Breast epithelium (tissue), 4 donors: ENCODE results near the gene KIF21B. TPM values are rescaled to one million over a fixed set of nuclear protein-coding genes. Genes with fewer than 3 reads are reported as not detected.

ENCODE experiments used
- DNase-seq, 2 donors: peaks; one replicate each; pipeline ENCODE4 v3.0.0-alpha.2; 2019; ENCODE audit warnings: low spot score in 2 of 2
- H3K27ac ChIP-seq, 2 donors: fragments of 200-600 bp; sonication (generic) in 1 of 2; one replicate each; pipeline ENCODE4 v1.5.1; 2016 to 2019; ENCODE audit warnings: mild to moderate bottlenecking in 1 of 2
- H3K27me3 ChIP-seq, 2 donors: fragments of 200-600 bp; sonication (generic) in 1 of 2; one replicate each; pipeline versions ENCODE4 v1.5.1 to v1.6.0; 2017 to 2019; ENCODE audit warnings: control low read depth in 1 of 2, mild to moderate bottlenecking in 1 of 2
- H3K36me3 ChIP-seq: fragments of 200-600 bp; one replicate; pipeline ENCODE4 v1.5.1; 2019
- H3K4me1 ChIP-seq, 2 donors: fragments of 200-600 bp; sonication (generic); one replicate each; pipeline ENCODE4 v1.5.1; 2016 to 2019; ENCODE audit warnings: control low read depth in 1 of 2
- H3K4me3 ChIP-seq, 3 donors: fragments of 200-600 bp; sonication (generic); 1 replicate in 2 of 3; 2 replicates in 1 of 3; pipeline ENCODE4 v1.5.1; 2016 to 2019; ENCODE audit warnings: mild to moderate bottlenecking in 3 of 3, moderate library complexity in 2 of 3
- H3K9me3 ChIP-seq, 2 donors: fragments of 200-600 bp; sonication (generic) in 1 of 2; one replicate each; pipeline ENCODE4 v1.5.1; 2016 to 2019; ENCODE audit warnings: control low read depth in 1 of 2
- CTCF ChIP-seq, 3 donors: fragments of 450-650 bp; IDR thresholded peaks; one replicate each; pipeline ENCODE4 v1.5.1; 2016 to 2017; ENCODE audit warnings: antibody characterized with exemption in 3 of 3, mild to moderate bottlenecking in 3 of 3, moderate library complexity in 3 of 3
- POLR2A ChIP-seq: fragments of 450-650 bp; IDR thresholded peaks from one replicate; pipeline ENCODE4 v1.6.1; 2016; ENCODE audit warnings: antibody characterized with exemption, mild to moderate bottlenecking, moderate library complexity
- POLR2AphosphoS5 ChIP-seq, 3 donors: sonication (generic); formaldehyde crosslinking; IDR thresholded peaks; one replicate each; pipeline ENCODE4 v1.6.1; 2017; ENCODE audit warnings: antibody characterized with exemption in 3 of 3
- intact Hi-C: fragments of 100-400 bp; cut with DNase I; formaldehyde crosslinking; loops from one replicate; pipeline ENCODE4 v1.15.1; 2023; ENCODE audit warnings: low total_unique reads
- total RNA-seq, 3 donors: library from RNA; depleted of rRNA; stranded (reverse); fragments of >200 nt; gene quantifications; one replicate each; pipeline ENCODE4 v1.1.0, GENCODE V29; 2016

The KIF21B gene
- total RNA-seq, 3 donors from 2014 or later, result 0.96 to 2.6 (median 1.3) TPM

- intact Hi-C loops, result loop anchor here (10.0 kb wide), 1 partner anchor 69 kb away; no protein-coding TSS in a partner anchor
- Histone ChIP-seq H3K4me3 (no peak overlapping the region), H3K27ac (no peak overlapping the region), H3K4me1 (no peaks in the 10 kb centered on the region), H3K9me3 (no peaks in the 10 kb centered on the region), H3K36me3 (no peaks in the 10 kb centered on the region), H3K27me3 (no peaks in the 10 kb centered on the region)
- DNase-seq, result no peak
- TF ChIP-seq POLR2A, result no peak
- TF ChIP-seq CTCF (IDR thresholded peaks at IDR 0.05), result no peak
- no peak for TF ChIP-seq POLR2AphosphoS5 (IDR thresholded peaks at IDR 0.05)
These were observed 48.1 kb downstream of the KIF21B start for GRCh38 chr1:200975458-200975857.

GRCh38 chr1:200974711-200975110 is 48.8 kb downstream of the KIF21B start:
- Histone ChIP-seq H3K36me3 (no peaks in the 10 kb centered on the region), H3K9me3 (no peaks in the 10 kb centered on the region), H3K27me3 (no peaks in the 10 kb centered on the region), H3K27ac (no peak overlapping the region), H3K4me3 (no peak overlapping the region), H3K4me1 (no peaks in the 10 kb centered on the region)
- no peak for DNase-seq
- intact Hi-C loops, result loop anchor here (10.0 kb wide), 1 partner anchor 70 kb away; no protein-coding TSS in a partner anchor
- TF ChIP-seq CTCF (IDR thresholded peaks at IDR 0.05) (no peak), POLR2A (no peak), POLR2AphosphoS5 (IDR thresholded peaks at IDR 0.05) (no peak)

- H3K27me3 ChIP-seq, result no peaks in the 10 kb centered on the region
- H3K4me3 ChIP-seq, result no peak overlapping the region
- no peaks in the 10 kb centered on the region for H3K36me3 ChIP-seq
- DNase-seq, result no peak
- no peaks in the 10 kb centered on the region for H3K4me1 ChIP-seq
- TF ChIP-seq POLR2A (no peak), POLR2AphosphoS5 (IDR thresholded peaks at IDR 0.05) (no peak), CTCF (IDR thresholded peaks at IDR 0.05) (no peak)
- intact Hi-C loops, result loop anchor here (10.0 kb wide), 1 partner anchor 71 kb away; no protein-coding TSS in a partner anchor
- H3K27ac ChIP-seq, result no peak overlapping the region
- no peaks in the 10 kb centered on the region for H3K9me3 ChIP-seq
These were observed 49.4 kb downstream of the KIF21B start for GRCh38 chr1:200973937-200974657.

GRCh38 chr1:200972985-200973742 is 50.4 kb downstream of the KIF21B start:
- no peak for DNase-seq
- intact Hi-C loops, result loop anchor here (10.0 kb wide), 1 partner anchor 72 kb away; no protein-coding TSS in a partner anchor
- Histone ChIP-seq H3K27me3 (no peaks in the 10 kb centered on the region), H3K36me3 (no peaks in the 10 kb centered on the region), H3K4me1 (no peaks in the 10 kb centered on the region), H3K4me3 (no peak overlapping the region), H3K27ac (no peak overlapping the region), H3K9me3 (no peaks in the 10 kb centered on the region)
- TF ChIP-seq CTCF (IDR thresholded peaks at IDR 0.05) (no peak), POLR2A (no peak), POLR2AphosphoS5 (IDR thresholded peaks at IDR 0.05) (no peak)
